GM10266 (cell line): ENCODE data around the gene TSPAN2.

ENCODE experiments used
- DNase-seq: peaks from one replicate; pipeline ENCODE4 v3.0.0; 2012; ENCODE audit errors: extremely low spot score
- TF ChIP-seq, protein P1 (sequence below): IDR thresholded peaks from 2 replicates; pipeline ENCODE4 v1.5.1; 2012; ENCODE audit warnings: mild to moderate bottlenecking, low read depth; ENCODE audit not compliant: control insufficient read depth, insufficient read depth; ENCODE audit errors: missing control alignments

TSPAN2 gene

DNA sequence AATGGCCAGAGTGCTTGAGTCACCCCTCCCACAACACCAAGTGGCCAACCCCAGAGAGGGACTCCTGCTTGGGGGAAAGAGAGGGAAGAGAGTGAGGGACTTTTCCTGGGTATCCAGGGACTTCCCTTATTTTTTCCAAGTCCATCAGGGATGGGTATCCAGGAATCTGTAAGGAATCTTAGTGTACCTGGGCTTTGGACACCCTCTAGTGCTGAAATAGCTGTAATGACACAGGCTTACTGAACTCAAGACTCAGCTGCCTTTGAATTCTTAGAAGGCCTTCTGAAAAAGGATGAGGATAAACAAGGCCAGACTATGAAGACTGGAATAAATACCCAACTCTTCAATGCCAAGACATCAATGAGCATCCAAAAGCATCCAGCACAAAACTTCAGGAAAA is 47.6 kb downstream of the TSPAN2 start:
- no peak for DNase-seq
- TF ChIP-seq, protein P1, sequence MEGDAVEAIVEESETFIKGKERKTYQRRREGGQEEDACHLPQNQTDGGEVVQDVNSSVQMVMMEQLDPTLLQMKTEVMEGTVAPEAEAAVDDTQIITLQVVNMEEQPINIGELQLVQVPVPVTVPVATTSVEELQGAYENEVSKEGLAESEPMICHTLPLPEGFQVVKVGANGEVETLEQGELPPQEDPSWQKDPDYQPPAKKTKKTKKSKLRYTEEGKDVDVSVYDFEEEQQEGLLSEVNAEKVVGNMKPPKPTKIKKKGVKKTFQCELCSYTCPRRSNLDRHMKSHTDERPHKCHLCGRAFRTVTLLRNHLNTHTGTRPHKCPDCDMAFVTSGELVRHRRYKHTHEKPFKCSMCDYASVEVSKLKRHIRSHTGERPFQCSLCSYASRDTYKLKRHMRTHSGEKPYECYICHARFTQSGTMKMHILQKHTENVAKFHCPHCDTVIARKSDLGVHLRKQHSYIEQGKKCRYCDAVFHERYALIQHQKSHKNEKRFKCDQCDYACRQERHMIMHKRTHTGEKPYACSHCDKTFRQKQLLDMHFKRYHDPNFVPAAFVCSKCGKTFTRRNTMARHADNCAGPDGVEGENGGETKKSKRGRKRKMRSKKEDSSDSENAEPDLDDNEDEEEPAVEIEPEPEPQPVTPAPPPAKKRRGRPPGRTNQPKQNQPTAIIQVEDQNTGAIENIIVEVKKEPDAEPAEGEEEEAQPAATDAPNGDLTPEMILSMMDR: no peak

DNA sequence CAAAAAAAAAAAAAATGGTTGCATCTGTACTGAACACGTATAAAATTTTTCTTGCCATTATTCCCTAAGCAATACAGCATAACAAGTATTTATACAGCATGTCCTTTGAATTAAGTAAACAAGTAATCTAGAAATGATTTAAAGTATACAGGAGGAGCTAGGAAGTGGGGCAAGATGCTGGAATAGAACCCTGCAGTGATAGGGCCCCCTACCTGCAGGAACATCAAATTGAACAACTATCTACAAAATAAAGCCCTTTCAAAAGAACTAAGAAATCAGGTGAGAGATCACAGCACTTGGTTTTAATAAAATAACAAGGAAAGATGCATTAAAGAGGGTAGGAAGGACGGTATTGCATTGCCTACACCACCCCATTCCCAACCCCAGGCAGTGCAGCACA is 48.8 kb downstream of the TSPAN2 start:
- TF ChIP-seq, protein P1: no peak
- no peak for DNase-seq

DNA sequence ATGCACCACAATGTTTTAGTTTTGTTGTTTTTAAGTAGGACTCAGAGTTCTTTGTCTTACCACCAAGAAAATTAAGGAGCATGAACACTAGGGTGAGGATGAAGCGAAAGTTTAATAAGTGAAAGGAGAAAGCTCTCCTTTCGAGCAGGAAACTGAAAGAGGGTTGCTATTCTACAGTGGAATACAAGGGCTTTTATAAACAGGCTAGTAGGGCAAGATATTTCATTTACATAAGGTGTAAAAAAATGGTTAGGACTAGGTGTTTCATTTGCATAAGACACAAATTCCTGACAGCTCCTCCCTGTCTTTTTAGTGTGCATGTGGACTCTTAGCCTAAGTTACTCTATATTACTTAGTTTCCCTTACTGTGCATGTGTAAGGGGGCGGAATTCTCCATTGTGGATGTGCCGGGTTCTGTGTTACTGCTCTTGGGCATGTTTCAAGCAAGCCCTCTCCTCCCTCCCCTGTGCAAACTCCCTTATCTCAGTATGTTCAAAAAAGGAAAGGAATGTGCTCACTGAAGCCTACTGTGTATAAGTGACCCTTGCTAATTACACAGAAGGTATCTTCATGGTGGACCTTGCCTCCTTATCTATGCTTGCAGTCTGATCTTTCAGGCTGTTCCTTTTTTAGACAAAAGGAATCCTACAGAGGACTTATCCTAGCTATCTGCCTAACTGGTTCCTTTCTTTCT is 52.3 kb downstream of the TSPAN2 start:
- TF ChIP-seq, protein P1: no peak

DNA sequence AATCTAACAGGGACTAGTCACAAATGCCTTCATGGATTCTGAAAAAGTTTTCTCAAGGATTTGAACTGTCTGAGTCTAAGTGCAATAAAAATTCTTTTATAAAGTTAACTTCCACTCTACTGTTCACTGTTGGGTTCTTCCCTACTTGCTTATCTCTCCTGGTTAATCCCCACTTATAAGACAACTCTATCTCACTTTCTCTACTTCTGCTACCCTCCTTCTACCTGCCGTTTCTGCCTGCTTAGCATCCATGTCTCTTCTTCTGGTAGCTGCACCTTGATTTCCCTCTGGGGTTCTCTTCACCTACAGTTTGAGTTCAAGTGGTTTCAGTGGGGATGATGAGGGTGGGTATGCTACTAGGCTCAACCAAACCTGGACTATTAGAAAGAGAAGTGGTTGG is 53.7 kb downstream of the TSPAN2 start:
- TF ChIP-seq, protein P1: no peak
- no peak for DNase-seq

More for the DNA sequence above, 52.3 kb downstream of the TSPAN2 start:
- DNase-seq: no peak

DNA sequence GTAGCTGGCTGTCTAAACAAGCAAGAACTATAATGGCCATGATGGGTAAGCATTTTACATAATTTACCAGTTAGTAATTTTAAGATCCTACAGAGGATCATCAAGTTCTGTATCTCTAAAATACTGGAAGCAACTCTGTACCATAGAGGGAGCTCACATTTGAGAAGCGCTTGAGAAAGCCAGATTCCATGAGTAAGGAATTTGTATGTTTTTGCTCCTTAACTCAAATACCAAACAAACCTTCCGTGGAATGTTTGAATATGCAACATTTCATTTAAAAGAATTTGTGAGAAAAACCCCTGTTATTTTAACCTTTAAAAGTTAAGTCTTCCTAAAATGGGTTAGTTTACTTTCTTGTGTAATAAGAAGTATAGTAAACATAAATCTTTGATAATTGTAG is 57.7 kb downstream of the TSPAN2 start:
- DNase-seq: no peak
- TF ChIP-seq, protein P1: no peak

DNA sequence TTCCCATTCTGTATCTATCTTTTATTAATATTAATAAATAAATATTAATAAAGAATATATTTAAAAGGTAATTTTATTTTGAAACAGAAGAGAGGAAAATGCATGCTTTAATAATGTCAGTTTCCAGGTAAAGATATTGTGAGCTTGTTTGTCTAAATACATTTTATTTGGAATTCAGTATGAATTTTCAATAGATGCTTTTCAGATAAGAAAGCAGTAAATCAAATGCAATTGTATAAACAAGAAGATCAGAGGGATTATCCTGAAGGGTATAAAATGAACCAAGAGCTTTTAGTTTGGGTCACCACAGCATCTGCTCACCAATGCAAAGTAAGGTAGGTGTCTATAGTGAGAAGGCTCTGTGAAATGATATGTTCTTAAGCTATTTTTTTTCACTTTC is 59.8 kb downstream of the TSPAN2 start, which contains the start of gene TSHB:
Gene TSHB, plus strand, starts transcription at position 301 of the 400 bp plus-strand sequence. CDS start 3,537 bp downstream, outside the sequence.
- no peak for DNase-seq
- TF ChIP-seq, protein P1: no peak

DNA sequence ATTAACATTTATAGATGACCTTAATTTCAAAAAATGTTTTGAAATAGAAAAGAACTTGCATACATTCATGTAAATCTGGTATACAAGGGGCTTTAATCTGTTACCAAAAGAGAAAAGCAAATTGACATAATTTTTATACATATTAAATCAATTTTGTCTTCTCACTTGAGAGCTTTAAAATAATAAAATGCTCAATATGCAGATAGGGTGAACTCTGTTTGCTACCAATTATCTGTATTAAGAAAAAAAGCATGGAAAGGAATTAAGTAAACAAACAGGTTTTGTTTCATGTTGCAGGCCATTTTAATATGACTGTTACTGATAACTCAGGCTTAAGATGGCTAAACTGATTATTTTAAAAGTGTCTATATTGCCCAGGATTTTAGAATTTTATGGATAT is 65.7 kb downstream of the TSPAN2 start:
- TF ChIP-seq, protein P1: no peak
- no peak for DNase-seq
